PC-3 (cell line): ENCODE results near the gene CFAP299.

Experiments
- CTCF ChIP-seq: fragments of 300-600 bp; sonication (generic); conservative IDR thresholded peaks from 2 replicates; pipeline ENCODE4 v1.5.1; 2017; ENCODE audit warnings: antibody characterized with exemption, low read depth, mild to moderate bottlenecking, low read length
- EZH2 ChIP-seq: fragments of 300-600 bp; sonication (generic); IDR thresholded peaks from one replicate; pipeline ENCODE4 v1.6.1; 2017; ENCODE audit warnings: antibody characterized with exemption, mild to moderate bottlenecking, low read length; ENCODE audit not compliant: unreplicated experiment
- EZH2phosphoT487 ChIP-seq: fragments of 300-600 bp; sonication (generic); IDR thresholded peaks from 2 replicates; pipeline ENCODE4 v1.6.1; 2018; ENCODE audit warnings: mild to moderate bottlenecking, antibody characterized with exemption, low read length, borderline replicate concordance

GRCh38 chr4:80475798-80476197 is 140.3 kb downstream of the CFAP299 start:
- TF ChIP-seq CTCF (no peak), EZH2 (no peak), EZH2phosphoT487 (no peak)
